Midbrain (tissue), 1 donor: ENCODE data around the gene VEPH1.

Source experiments
- DNase-seq: peaks from one replicate; lab custom pipeline; 2025; lab: John Stamatoyannopoulos, UW

Gene VEPH1

GRCh38 chr3:157523814-157524213, 20.6 kb upstream of the VEPH1 start:
- no peak for DNase-seq

GRCh38 chr3:157522648-157523047, 19.4 kb upstream of the VEPH1 start:
- DNase-seq: no peak

- no peak for DNase-seq
These were observed 17.4 kb upstream of the VEPH1 start for GRCh38 chr3:157520485-157521150.

- no peak for DNase-seq
These were observed 15.7 kb upstream of the VEPH1 start for GRCh38 chr3:157518881-157519280.

GRCh38 chr3:157516928-157517327, 13.7 kb upstream of the VEPH1 start:
- no peak for DNase-seq

- DNase-seq: no peak
These were observed 12.2 kb upstream of the VEPH1 start for GRCh38 chr3:157515398-157515797.

- DNase-seq: no peak
These were observed 11.2 kb upstream of the VEPH1 start for GRCh38 chr3:157514371-157514895.

- DNase-seq: no peak
These were observed 10.4 kb upstream of the VEPH1 start for GRCh38 chr3:157513585-157513984.

- no peak for DNase-seq
These were observed 9.3 kb upstream of the VEPH1 start for GRCh38 chr3:157512534-157512933.

GRCh38 chr3:157508461-157508860, 5.2 kb upstream of the VEPH1 start:
- DNase-seq: no peak

GRCh38 chr3:157501863-157502262, 1.4 kb downstream of the VEPH1 start:
- DNase-seq: no peak

- DNase-seq: no peak
These were observed 3.0 kb downstream of the VEPH1 start for GRCh38 chr3:157500232-157500631.

- no peak for DNase-seq
These were observed 3.8 kb downstream of the VEPH1 start for GRCh38 chr3:157499342-157499963.

- no peak for DNase-seq
These were observed 4.8 kb downstream of the VEPH1 start for GRCh38 chr3:157498371-157498770.

GRCh38 chr3:157495846-157496245, 7.4 kb downstream of the VEPH1 start:
- no peak for DNase-seq

GRCh38 chr3:157494581-157495281, 8.5 kb downstream of the VEPH1 start:
- no peak for DNase-seq

- DNase-seq: peak; percentile 58
These were observed 9.3 kb downstream of the VEPH1 start for GRCh38 chr3:157493627-157494550.

GRCh38 chr3:157491136-157491535, 12.1 kb downstream of the VEPH1 start:
- no peak for DNase-seq

- DNase-seq: no peak
These were observed 15.1 kb downstream of the VEPH1 start for GRCh38 chr3:157488144-157488543.

GRCh38 chr3:157487339-157487738, 15.9 kb downstream of the VEPH1 start:
- no peak for DNase-seq

GRCh38 chr3:157479464-157480243, 23.6 kb downstream of the VEPH1 start:
- DNase-seq: no peak
